GM12878 (cell line): ENCODE results near the gene IL27RA.

Experiments used
- CREB1 ChIP-seq: IDR thresholded peaks from 2 replicates; pipeline ENCODE4 v1.6.1; 2012; ENCODE audit warnings: low read depth, mild to moderate bottlenecking, inconsistent platforms
- GABPA ChIP-seq: IDR thresholded peaks from 2 replicates; pipeline ENCODE4 v1.6.1; 2014; ENCODE audit warnings: antibody characterized with exemption, low read depth, mild to moderate bottlenecking, inconsistent platforms
- POLR2A ChIP-seq: IDR thresholded peaks from 2 replicates; pipeline ENCODE4 v1.6.1; 2011; ENCODE audit warnings: low read depth, mild to moderate bottlenecking, low read length
- TCF12 ChIP-seq: IDR thresholded peaks from 2 replicates; pipeline ENCODE4 v1.6.1; 2011; ENCODE audit warnings: low read depth, mild to moderate bottlenecking, low read length
- YY1 ChIP-seq: IDR thresholded peaks from 2 replicates; pipeline ENCODE4 v1.6.1; 2011; ENCODE audit warnings: low read depth, mild to moderate bottlenecking, low read length
- TF ChIP-seq, protein P1 (sequence below): IDR thresholded peaks from 2 replicates; pipeline ENCODE4 v1.6.1; 2011; ENCODE audit warnings: low read depth, mild to moderate bottlenecking, low read length, moderate library complexity, borderline replicate concordance; ENCODE audit errors: extremely low read depth
- TF ChIP-seq, protein P2 (sequence below), 3 experiments: IDR thresholded peaks in 2 of 3; conservative IDR thresholded peaks in 1 of 3; 2 replicates each; pipeline ENCODE4 v1.5.1; 2011; ENCODE audit warnings: low read depth in 3 of 3, low read length in 3 of 3, mild to moderate bottlenecking in 3 of 3, control low read depth in 2 of 3, moderate library complexity in 2 of 3, inconsistent platforms in 1 of 3, mixed read lengths in 1 of 3; ENCODE audit not compliant: control insufficient read depth in 2 of 3, insufficient read depth in 1 of 3; ENCODE audit errors: extremely low read depth in 1 of 3

DNA sequence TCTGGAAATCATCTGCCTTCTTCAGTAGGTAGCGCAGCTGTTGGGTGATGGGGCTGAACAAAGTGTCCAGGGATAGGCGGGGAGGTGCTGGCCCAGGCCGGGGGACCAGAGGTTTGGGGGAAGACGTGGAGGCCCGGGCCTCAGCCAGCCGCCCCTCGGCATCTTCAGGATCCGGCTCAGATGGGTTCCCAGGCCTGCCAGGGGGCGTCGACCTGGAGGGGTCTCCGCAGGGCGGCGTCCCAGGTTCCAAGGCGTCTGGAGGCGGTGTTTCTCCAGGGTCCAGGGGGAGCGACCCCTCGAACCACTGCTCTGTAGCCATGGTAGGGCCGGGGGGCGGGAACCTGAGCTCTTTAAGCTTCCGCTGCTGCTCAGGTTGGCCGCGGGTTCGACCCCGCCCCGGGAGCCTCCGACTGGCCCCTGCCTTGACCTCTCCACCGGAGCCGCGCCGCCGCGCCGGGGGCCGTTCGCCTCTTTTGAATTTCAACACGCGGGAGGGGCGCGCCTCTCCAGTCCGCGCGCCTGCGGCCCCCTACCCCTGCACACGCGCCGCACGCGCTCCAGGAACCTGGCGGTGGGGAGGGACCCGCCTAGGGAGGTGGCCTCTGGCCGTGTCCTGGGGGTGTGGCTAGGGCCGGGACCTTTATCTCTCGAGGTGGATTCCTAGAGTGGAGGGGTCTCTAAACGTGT lies 53.9 kb downstream of the IL27RA start, which contains the start of gene C19orf67:
- TF ChIP-seq, protein P1, sequence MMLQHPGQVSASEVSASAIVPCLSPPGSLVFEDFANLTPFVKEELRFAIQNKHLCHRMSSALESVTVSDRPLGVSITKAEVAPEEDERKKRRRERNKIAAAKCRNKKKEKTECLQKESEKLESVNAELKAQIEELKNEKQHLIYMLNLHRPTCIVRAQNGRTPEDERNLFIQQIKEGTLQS: no peak
- TF ChIP-seq POLR2A: no peak
- no peak for TF ChIP-seq YY1
- TF ChIP-seq, protein P2, sequence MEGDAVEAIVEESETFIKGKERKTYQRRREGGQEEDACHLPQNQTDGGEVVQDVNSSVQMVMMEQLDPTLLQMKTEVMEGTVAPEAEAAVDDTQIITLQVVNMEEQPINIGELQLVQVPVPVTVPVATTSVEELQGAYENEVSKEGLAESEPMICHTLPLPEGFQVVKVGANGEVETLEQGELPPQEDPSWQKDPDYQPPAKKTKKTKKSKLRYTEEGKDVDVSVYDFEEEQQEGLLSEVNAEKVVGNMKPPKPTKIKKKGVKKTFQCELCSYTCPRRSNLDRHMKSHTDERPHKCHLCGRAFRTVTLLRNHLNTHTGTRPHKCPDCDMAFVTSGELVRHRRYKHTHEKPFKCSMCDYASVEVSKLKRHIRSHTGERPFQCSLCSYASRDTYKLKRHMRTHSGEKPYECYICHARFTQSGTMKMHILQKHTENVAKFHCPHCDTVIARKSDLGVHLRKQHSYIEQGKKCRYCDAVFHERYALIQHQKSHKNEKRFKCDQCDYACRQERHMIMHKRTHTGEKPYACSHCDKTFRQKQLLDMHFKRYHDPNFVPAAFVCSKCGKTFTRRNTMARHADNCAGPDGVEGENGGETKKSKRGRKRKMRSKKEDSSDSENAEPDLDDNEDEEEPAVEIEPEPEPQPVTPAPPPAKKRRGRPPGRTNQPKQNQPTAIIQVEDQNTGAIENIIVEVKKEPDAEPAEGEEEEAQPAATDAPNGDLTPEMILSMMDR (IDR thresholded peaks at IDR 0.05 in 2 of 3, conservative IDR thresholded peaks at IDR 0.05 in 1 of 3; ENCODE audit: control insufficient read depth in 2 of 3, extremely low read depth in 1 of 3, insufficient read depth in 1 of 3, low read depth in 3 of 3, low read length in 3 of 3): no peak
- TF ChIP-seq TCF12: no peak
- no peak for TF ChIP-seq GABPA
- no peak for TF ChIP-seq CREB1
